AG04449 (cell line): ENCODE data around the gene FNBP1.
"Not testable (repeated sequence)": the region's sequence is repeated elsewhere in the genome, so short reads cannot be mapped to it uniquely, and the experiment has no call there.

Source experiments
- CTCF ChIA-PET: fragments of 350-600 bp; formaldehyde crosslinking; extraction: SDS; loops from one replicate; lab custom pipeline; 2021; ENCODE audit warnings: antibody characterized with exemption; lab: Yijun Ruan, JAX
- POLR2A ChIA-PET: fragments of 400-600, 350-600 bp; formaldehyde crosslinking; extraction: SDS; loops from one replicate; lab custom pipeline; 2020; ENCODE audit warnings: antibody characterized with exemption, inconsistent platforms; lab: Yijun Ruan, JAX
- DNase-seq: peaks from one replicate; pipeline ENCODE4 v3.0.0-alpha.2; 2010; ENCODE audit warnings: low read depth, low spot score
- H3K4me3 ChIP-seq: 2 replicates; pipeline ENCODE4 v1.5.1; 2011; ENCODE audit warnings: low read depth, mild to moderate bottlenecking, control low read depth, low read length
- CTCF ChIP-seq: IDR thresholded peaks from one replicate; pipeline ENCODE4 v1.5.1; 2011; ENCODE audit warnings: mild to moderate bottlenecking, moderate library complexity, low read length, control low read depth, inconsistent platforms; ENCODE audit not compliant: insufficient read depth; ENCODE audit errors: missing control alignments

The FNBP1 gene

GRCh38 chr9:130010151-130010988 lies 32.6 kb downstream of the FNBP1 start:
- ChIA-PET CTCF (no interaction called here), POLR2A (no interaction called here)
- TF ChIP-seq CTCF, result no peak
- no peak for DNase-seq
- no peak overlapping the region for H3K4me3 ChIP-seq

GRCh38 chr9:130009546-130009945 lies 33.4 kb downstream of the FNBP1 start:
- CTCF ChIA-PET, result interaction anchor here (1.2 kb wide), 1 partner anchor 14 kb away, joined by 4 read pairs; no protein-coding TSS in a partner anchor

GRCh38 chr9:130008538-130008937 lies 34.5 kb downstream of the FNBP1 start:
- TF ChIP-seq CTCF, result no peak
- ChIA-PET CTCF (interaction anchor here (1.1 to 1.2 kb wide), 2 partner anchors 9 to 13 kb away, joined by 4 read pairs; no protein-coding TSS in a partner anchor), POLR2A (no interaction called here)
- no peak overlapping the region for H3K4me3 ChIP-seq
- DNase-seq, result no peak

More at GRCh38 chr9:130009546-130009945, 33.4 kb downstream of the FNBP1 start:
- H3K4me3 ChIP-seq, DNase-seq, POLR2A ChIA-PET: not testable (repeated sequence)

GRCh38 chr9:130006952-130007351 lies 36.0 kb downstream of the FNBP1 start:
- POLR2A ChIA-PET, H3K4me3 ChIP-seq, DNase-seq, CTCF ChIA-PET: not testable (repeated sequence)

- POLR2A ChIA-PET, result no interaction called here
- CTCF ChIA-PET, result no interaction called here
- H3K4me3 ChIP-seq, result no peak overlapping the region
Measured at GRCh38 chr9:130003943-130004552, 38.9 kb downstream of the FNBP1 start.

GRCh38 chr9:130002320-130002719 lies 40.7 kb downstream of the FNBP1 start:
- DNase-seq, result no peak

More at GRCh38 chr9:130003943-130004552, 38.9 kb downstream of the FNBP1 start:
- TF ChIP-seq CTCF, result no peak
- DNase-seq, result no peak

More at GRCh38 chr9:130002320-130002719, 40.7 kb downstream of the FNBP1 start:
- ChIA-PET POLR2A (no interaction called here), CTCF (no interaction called here)
- no peak for TF ChIP-seq CTCF
- no peak overlapping the region for H3K4me3 ChIP-seq
